Psoas muscle (tissue), 8 donors: Measurements from ENCODE around the gene TACR2. TPM values are rescaled to one million over a fixed set of nuclear protein-coding genes. Genes with fewer than 3 reads are reported as not detected.

Experiments
- ATAC-seq, 4 donors: fragments of 200-7000 bp; cut with Tn5 transposase; one replicate each; pipeline ENCODE4 v1.9.1; 2020; ENCODE audit warnings: moderate library complexity in 3 of 4, mild to moderate bottlenecking in 2 of 4
- DNase-seq, 2 donors: peaks; one replicate each; pipeline ENCODE4 v3.0.0-alpha.2; 2020
- H3K27ac ChIP-seq: fragments of 200-600 bp; one replicate; pipeline ENCODE4 v1.8.0; 2022
- H3K27me3 ChIP-seq, 3 donors: fragments of 200-600 bp in 1 of 3; one replicate each; pipeline versions ENCODE4 v1.6.1 to v1.8.0; 2013 to 2022; ENCODE audit warnings: low read length in 2 of 3, mild to moderate bottlenecking in 2 of 3, moderate library complexity in 1 of 3; ENCODE audit not compliant: insufficient read depth in 3 of 3
- H3K36me3 ChIP-seq, 2 donors: fragments of 200-600 bp in 1 of 2; one replicate each; pipeline versions ENCODE4 v1.6.1 to v1.8.0; 2013 to 2022; ENCODE audit warnings: low read depth in 1 of 2, mild to moderate bottlenecking in 1 of 2, moderate library complexity in 1 of 2; ENCODE audit not compliant: insufficient read depth in 1 of 2
- H3K4me1 ChIP-seq: fragments of 200-600 bp; one replicate; pipeline ENCODE4 v1.8.0; 2022
- H3K4me3 ChIP-seq: fragments of 200-600 bp; one replicate; pipeline ENCODE4 v1.8.0; 2022; ENCODE audit warnings: mild to moderate bottlenecking
- H3K9me3 ChIP-seq: fragments of 200-600 bp; one replicate; pipeline ENCODE4 v1.8.0; 2022
- WGBS, 3 donors: extraction: QIAGEN DNeasy Blood & Tissue Kit; methylation state at CpG; one replicate each; pipeline versions ENCODE4 v1.1.6 to v1.1.7; 2013; 5-methylcytosine and 5-hydroxymethylcytosine counted together
- intact Hi-C, 2 donors: fragments of 100-400 bp; cut with DNase I; formaldehyde crosslinking; loops; one replicate each; pipeline versions ENCODE4 v1.11.0 to v1.14.2; 2022
- polyA plus RNA-seq, 3 donors: library from polyadenylated mRNA; stranded (reverse); fragments of 200-250 nt; gene quantifications; one replicate each; pipeline ENCODE4 v1.2.3, GENCODE V29; 2013
- total RNA-seq, 4 donors: library from RNA; stranded (reverse); fragmentation: NEBNext Ultra II Directional in 2 of 4; extraction: Animal tissue kit (Norgen Biotek cat#: 25700) in 2 of 4; gene quantifications; one replicate each; pipeline versions ENCODE4 v1.2.1 to v1.2.4, GENCODE V29; 2021 to 2023
- TF ChIP-seq, protein P1 (sequence below): fragments of 200-600 bp; IDR thresholded peaks from one replicate; pipeline ENCODE4 v1.8.0; 2022; ENCODE audit warnings: antibody characterized with exemption
- donor health status: healthy with polysubstance abuse.
- donor health status: DM: no; HTN: no; CAD: no; lungs with moderate emphysema.
- donor health status: Bipolar disorder and iron deficiency.
- donor health status: healthy.
- donor health status: DM: yes; HTN: yes; CAD: no.
- donor health status: DM: no; HTN: no; CAD: no.
- donor health status: DM: no; HTN: no; CAD: no.
- donor health status: DM: yes; HTN: yes; CAD: no.

Gene TACR2
- total and polyA plus RNA-seq, 7 donors = 0.21 to 0.61 (median 0.25) TPM

DNA sequence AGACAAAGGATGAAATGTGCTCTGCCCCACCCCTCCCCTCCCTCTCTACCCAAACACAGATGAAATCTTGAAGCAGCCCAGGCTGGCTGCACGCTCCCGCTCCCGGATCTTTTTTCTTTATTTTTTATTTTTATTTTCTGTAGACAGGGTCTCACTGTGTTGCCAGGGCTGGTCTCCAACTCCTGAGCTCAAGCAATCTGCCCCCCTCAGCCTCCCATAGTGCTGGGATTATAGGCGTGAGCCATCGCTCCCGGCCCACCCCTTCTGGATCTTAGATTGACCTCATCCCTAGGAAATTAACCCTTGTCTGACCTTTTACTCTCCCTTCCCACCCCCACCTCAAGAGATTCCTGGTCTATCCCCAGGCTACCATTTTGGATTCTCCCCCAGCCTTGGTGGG is 14.3 kb downstream of the TACR2 start:
- 55 to 82% (median 64%) methylated on average over 6 of the region's 6 CpGs for WGBS, 3 donors
- ATAC-seq (no peak), DNase-seq (no peak)
- H3K9me3 ChIP-seq = no peaks in the 10 kb centered on the region
- H3K4me3 ChIP-seq = no peak overlapping the region
- peaks cover 8% of the 10 kb centered on the region for H3K4me1 ChIP-seq
- H3K36me3 ChIP-seq = peaks cover 9 to 82% of the 10 kb centered on the region in 2 donors
- TF ChIP-seq, protein P1, sequence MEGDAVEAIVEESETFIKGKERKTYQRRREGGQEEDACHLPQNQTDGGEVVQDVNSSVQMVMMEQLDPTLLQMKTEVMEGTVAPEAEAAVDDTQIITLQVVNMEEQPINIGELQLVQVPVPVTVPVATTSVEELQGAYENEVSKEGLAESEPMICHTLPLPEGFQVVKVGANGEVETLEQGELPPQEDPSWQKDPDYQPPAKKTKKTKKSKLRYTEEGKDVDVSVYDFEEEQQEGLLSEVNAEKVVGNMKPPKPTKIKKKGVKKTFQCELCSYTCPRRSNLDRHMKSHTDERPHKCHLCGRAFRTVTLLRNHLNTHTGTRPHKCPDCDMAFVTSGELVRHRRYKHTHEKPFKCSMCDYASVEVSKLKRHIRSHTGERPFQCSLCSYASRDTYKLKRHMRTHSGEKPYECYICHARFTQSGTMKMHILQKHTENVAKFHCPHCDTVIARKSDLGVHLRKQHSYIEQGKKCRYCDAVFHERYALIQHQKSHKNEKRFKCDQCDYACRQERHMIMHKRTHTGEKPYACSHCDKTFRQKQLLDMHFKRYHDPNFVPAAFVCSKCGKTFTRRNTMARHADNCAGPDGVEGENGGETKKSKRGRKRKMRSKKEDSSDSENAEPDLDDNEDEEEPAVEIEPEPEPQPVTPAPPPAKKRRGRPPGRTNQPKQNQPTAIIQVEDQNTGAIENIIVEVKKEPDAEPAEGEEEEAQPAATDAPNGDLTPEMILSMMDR = no peak
- no peak overlapping the region for H3K27ac ChIP-seq
- intact Hi-C loops = no loop called here
- no peaks in the 10 kb centered on the region for H3K27me3 ChIP-seq

DNA sequence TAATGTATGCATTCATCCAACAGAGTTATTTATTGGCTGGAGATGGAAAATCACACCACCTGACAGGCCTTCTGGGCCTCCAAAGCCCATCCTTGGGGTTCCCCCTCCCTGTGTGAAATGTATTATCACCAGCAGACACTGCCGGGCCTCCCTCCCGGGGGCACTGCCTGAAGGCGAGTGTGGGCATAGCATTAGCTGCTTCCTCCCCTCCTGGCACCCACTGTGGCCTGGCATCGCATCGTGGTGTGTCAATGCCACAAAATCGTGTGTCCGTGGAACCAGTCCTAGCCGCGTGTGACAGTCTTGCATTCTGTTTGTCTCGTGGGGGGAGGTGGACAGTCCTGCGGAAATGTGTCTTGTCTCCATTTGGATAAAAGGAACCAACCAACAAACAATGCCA is 15.3 kb downstream of the TACR2 start:
- Histone ChIP-seq H3K4me3 (no peak overlapping the region), H3K36me3 (peaks cover 9 to 91% of the 10 kb centered on the region in 2 donors), H3K9me3 (no peaks in the 10 kb centered on the region), H3K4me1 (peaks cover 5% of the 10 kb centered on the region), H3K27ac (no peak overlapping the region), H3K27me3 (no peaks in the 10 kb centered on the region)
- TF ChIP-seq, protein P1 = no peak
- intact Hi-C loops = no loop called here
- WGBS, 3 donors = 58 to 77% (median 67%) methylated on average over 11 of the region's 11 CpGs
- no peak for ATAC-seq
- no peak for DNase-seq

DNA sequence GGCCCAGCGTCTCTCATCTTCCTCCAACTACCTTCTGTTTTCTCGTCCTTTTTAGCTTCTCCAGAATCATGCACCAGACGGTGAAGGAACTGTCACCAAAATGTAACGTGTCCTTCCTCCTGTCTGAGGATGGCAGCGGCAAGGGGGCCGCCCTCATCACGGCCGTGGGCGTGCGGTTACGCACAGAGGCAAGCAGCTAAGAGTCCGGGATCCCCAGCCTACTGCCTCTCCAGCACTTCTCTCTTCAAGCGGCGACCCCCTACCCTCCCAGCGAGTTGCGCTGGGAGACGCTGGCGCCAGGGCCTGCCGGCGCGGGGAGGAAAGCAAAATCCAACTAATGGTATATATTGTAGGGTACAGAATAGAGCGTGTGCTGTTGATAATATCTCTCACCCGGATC is 15.8 kb downstream of the TACR2 start:
- intact Hi-C loops = no loop called here

DNA sequence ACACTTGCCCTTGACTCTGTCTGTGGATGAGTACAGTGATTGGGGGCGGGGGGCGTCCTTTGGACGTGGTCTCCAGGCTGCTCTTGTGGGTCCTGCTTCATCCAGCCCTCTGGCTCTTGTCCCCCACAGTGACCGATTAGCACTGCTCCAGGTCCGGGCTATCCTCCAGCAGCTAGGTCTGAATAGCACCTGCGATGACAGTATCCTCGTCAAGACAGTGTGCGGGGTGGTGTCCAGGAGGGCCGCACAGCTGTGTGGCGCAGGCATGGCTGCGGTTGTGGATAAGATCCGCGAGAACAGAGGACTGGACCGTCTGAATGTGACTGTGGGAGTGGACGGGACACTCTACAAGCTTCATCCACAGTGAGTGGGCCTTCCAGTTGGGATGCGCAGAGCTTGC is 18.3 kb downstream of the TACR2 start:
- ATAC-seq = peak in 1 of 4 donors; percentile 12
- Histone ChIP-seq H3K36me3 (peaks cover 9 to 100% of the 10 kb centered on the region in 2 donors), H3K4me3 (no peak overlapping the region), H3K4me1 (no peaks in the 10 kb centered on the region), H3K27ac (no peak overlapping the region), H3K27me3 (no peaks in the 10 kb centered on the region), H3K9me3 (no peaks in the 10 kb centered on the region)
- WGBS, 3 donors = 68 to 73% (median 72%) methylated on average over 16 of the region's 16 CpGs
- TF ChIP-seq, protein P1 = no peak
- DNase-seq = no peak
- intact Hi-C loops = no loop called here

More for the DNA sequence above, 15.8 kb downstream of the TACR2 start:
- peaks cover 9 to 96% of the 10 kb centered on the region in 2 donors for H3K36me3 ChIP-seq
- peaks cover 1% of the 10 kb centered on the region for H3K4me1 ChIP-seq
- no peak overlapping the region for H3K4me3 ChIP-seq
- ATAC-seq = no peak
- DNase-seq = peak in 1 of 2 donors; percentile 39
- H3K27me3 ChIP-seq = no peaks in the 10 kb centered on the region
- TF ChIP-seq, protein P1 = no peak
- 88 to 95% (median 92%) methylated on average over 23 of the region's 23 CpGs for WGBS, 3 donors
- H3K27ac ChIP-seq = no peak overlapping the region
- H3K9me3 ChIP-seq = no peaks in the 10 kb centered on the region

DNA sequence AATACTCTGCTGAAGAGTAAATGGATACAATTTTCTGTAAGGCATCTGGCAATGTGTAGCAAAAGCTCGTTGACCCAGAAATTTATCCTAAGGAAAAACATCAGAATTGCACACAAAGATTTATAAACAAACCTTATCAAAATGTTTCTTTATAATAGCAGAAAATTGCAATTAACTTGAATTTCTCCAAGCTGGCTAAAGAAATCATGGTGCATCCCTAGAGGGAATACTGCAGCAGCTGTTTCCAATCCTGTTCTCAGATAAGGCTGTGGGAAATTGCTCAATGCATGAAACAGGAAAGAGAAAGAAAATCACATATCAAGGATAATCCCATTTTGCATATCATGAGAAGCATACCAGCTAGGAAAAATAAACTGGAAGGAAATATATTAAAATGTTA is 18.7 kb downstream of the TACR2 start:
- ATAC-seq (no peak), DNase-seq (no peak)
- no peak overlapping the region for H3K27ac ChIP-seq
- no peaks in the 10 kb centered on the region for H3K27me3 ChIP-seq
- peaks cover 9 to 100% of the 10 kb centered on the region in 2 donors for H3K36me3 ChIP-seq
- WGBS, 3 donors = 57 to 63% (median 61%) methylated on average over 1 of the region's 1 CpG
- no peaks in the 10 kb centered on the region for H3K9me3 ChIP-seq
- intact Hi-C loops = no loop called here
- TF ChIP-seq, protein P1 = no peak
- H3K4me3 ChIP-seq = no peak overlapping the region
- H3K4me1 ChIP-seq = no peaks in the 10 kb centered on the region
